PC-3 (cell line): ENCODE measurements around the gene PRKAR2B. TPM values are rescaled to one million over a fixed set of nuclear protein-coding genes. Genes with fewer than 3 reads are reported as not detected.

Source experiments
- ATAC-seq: fragments of 200-7000 bp; cut with Tn5 transposase; 2 replicates; pipeline ENCODE4 v1.9.1; 2020; ENCODE audit warnings: mild to moderate bottlenecking, moderate library complexity
- BruUV-seq: library from RNA; stranded (reverse); fragments of 400-500 nt; replicated peaks from 2 replicates; lab custom pipeline; 2021; lab: Mats Ljungman, UMichigan
- CTCF ChIA-PET: fragments of 300-600 bp; sonication (Branson Sonifier 250); formaldehyde crosslinking; loops from one replicate; lab custom pipeline; 2022; ENCODE audit warnings: antibody characterized with exemption; lab: Charles Lee
- POLR2A ChIA-PET: fragments of 300-600 bp; sonication (Branson Sonifier 250); formaldehyde crosslinking; loops from one replicate; lab custom pipeline; 2022; ENCODE audit warnings: antibody characterized with exemption; ENCODE audit not compliant: unreplicated experiment; lab: Charles Lee
- DNase-seq: peaks from one replicate; pipeline ENCODE4 v3.0.0-alpha.2; 2015
- H2AFZ ChIP-seq: fragments of 300-600 bp; sonication (generic); 2 replicates; pipeline ENCODE4 v1.6.0; 2016; ENCODE audit warnings: antibody characterized with exemption, low read length
- H3F3A ChIP-seq: fragments of 300-600 bp; sonication (generic); one replicate; pipeline ENCODE4 v1.6.0; 2017; ENCODE audit warnings: antibody characterized with exemption, low read length, control low read depth, mild to moderate bottlenecking; ENCODE audit not compliant: unreplicated experiment
- H3K27ac ChIP-seq: fragments of 300-600 bp; sonication (generic); 2 replicates; pipeline ENCODE4 v1.5.1; 2016; ENCODE audit warnings: mild to moderate bottlenecking, low read length
- H3K27me3 ChIP-seq: fragments of 300-600 bp; sonication (generic); 2 replicates; pipeline ENCODE4 v1.6.1; 2016; ENCODE audit warnings: low read length, mixed read lengths
- H3K36me3 ChIP-seq: fragments of 300-600 bp; sonication (generic); 2 replicates; pipeline ENCODE4 v1.6.1; 2016; ENCODE audit warnings: low read depth, mixed run types, low read length, mixed read lengths
- H3K4me1 ChIP-seq: fragments of 300-600 bp; sonication (generic); 2 replicates; pipeline ENCODE4 v1.5.1; 2016; ENCODE audit warnings: low read length; ENCODE audit not compliant: insufficient read depth
- H3K4me2 ChIP-seq: fragments of 300-600 bp; sonication (generic); 2 replicates; pipeline ENCODE4 v1.6.0; 2016; ENCODE audit warnings: low read length
- H3K4me3 ChIP-seq: fragments of 300-600 bp; sonication (generic); 2 replicates; pipeline ENCODE4 v1.5.1; 2016; ENCODE audit warnings: mild to moderate bottlenecking, low read length, mixed read lengths
- H3K79me2 ChIP-seq: fragments of 300-600 bp; sonication (generic); 2 replicates; pipeline ENCODE4 v1.6.1; 2017; ENCODE audit warnings: low read length, mixed read lengths
- H3K9ac ChIP-seq: fragments of 300-600 bp; sonication (generic); 2 replicates; pipeline ENCODE4 v1.6.0; 2016; ENCODE audit warnings: mild to moderate bottlenecking, low read length
- H3K9me2 ChIP-seq: fragments of 300-600 bp; sonication (generic); replicated peaks from 2 replicates; pipeline ENCODE4 v1.6.1; 2016; ENCODE audit warnings: mixed run types, low read length, mixed read lengths
- H3K9me3 ChIP-seq: fragments of 300-600 bp; sonication (generic); 2 replicates; pipeline ENCODE4 v1.6.1; 2016; ENCODE audit warnings: low read length, mixed read lengths
- H4K20me1 ChIP-seq: fragments of 300-600 bp; sonication (generic); 2 replicates; pipeline ENCODE4 v1.6.1; 2016; ENCODE audit warnings: low read length, mixed read lengths
- EZH2 ChIP-seq: fragments of 300-600 bp; sonication (generic); IDR thresholded peaks from one replicate; pipeline ENCODE4 v1.6.1; 2017; ENCODE audit warnings: antibody characterized with exemption, mild to moderate bottlenecking, low read length; ENCODE audit not compliant: unreplicated experiment
- EZH2phosphoT487 ChIP-seq: fragments of 300-600 bp; sonication (generic); IDR thresholded peaks from 2 replicates; pipeline ENCODE4 v1.6.1; 2018; ENCODE audit warnings: mild to moderate bottlenecking, antibody characterized with exemption, low read length, borderline replicate concordance
- intact Hi-C: fragments of 100-400 bp; cut with micrococcal nuclease; formaldehyde crosslinking; loops from 2 replicates; pipeline ENCODE4 v1.9.0; 2023
- total RNA-seq: library from RNA; depleted of rRNA; stranded (reverse); fragments of >200 nt; gene quantifications from 2 replicates; pipeline ENCODE4 v1.2.3, GENCODE V29; 2014
- TF ChIP-seq, protein P1 (sequence below): fragments of 300-600 bp; sonication (generic); conservative IDR thresholded peaks from 2 replicates; pipeline ENCODE4 v1.5.1; 2017; ENCODE audit warnings: antibody characterized with exemption, low read depth, mild to moderate bottlenecking, low read length

PRKAR2B gene
- total RNA-seq, 1 experiment from 2014 or later: 0.29 TPM

- Histone ChIP-seq H3K4me1 (no peaks in the 10 kb centered on the region), H4K20me1 (no peaks in the 10 kb centered on the region), H3K36me3 (no peaks in the 10 kb centered on the region), H3K27me3 (peaks cover 55% of the 10 kb centered on the region), H3K27ac (no peak overlapping the region), H3K9me2 (no peaks in the 10 kb centered on the region), H3K9ac (no peak overlapping the region), H3K4me3 (no peak overlapping the region), H3K9me3 (no peaks in the 10 kb centered on the region), H3F3A (no peaks in the 10 kb centered on the region), H3K4me2 (no peak overlapping the region), H3K79me2 (no peaks in the 10 kb centered on the region), H2AFZ (no peak overlapping the region)
- no peak for ATAC-seq
- BruUV-seq: no TSS peak
- TF ChIP-seq, protein P1, sequence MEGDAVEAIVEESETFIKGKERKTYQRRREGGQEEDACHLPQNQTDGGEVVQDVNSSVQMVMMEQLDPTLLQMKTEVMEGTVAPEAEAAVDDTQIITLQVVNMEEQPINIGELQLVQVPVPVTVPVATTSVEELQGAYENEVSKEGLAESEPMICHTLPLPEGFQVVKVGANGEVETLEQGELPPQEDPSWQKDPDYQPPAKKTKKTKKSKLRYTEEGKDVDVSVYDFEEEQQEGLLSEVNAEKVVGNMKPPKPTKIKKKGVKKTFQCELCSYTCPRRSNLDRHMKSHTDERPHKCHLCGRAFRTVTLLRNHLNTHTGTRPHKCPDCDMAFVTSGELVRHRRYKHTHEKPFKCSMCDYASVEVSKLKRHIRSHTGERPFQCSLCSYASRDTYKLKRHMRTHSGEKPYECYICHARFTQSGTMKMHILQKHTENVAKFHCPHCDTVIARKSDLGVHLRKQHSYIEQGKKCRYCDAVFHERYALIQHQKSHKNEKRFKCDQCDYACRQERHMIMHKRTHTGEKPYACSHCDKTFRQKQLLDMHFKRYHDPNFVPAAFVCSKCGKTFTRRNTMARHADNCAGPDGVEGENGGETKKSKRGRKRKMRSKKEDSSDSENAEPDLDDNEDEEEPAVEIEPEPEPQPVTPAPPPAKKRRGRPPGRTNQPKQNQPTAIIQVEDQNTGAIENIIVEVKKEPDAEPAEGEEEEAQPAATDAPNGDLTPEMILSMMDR: no peak
- TF ChIP-seq EZH2phosphoT487 (no peak), EZH2 (no peak)
- ChIA-PET CTCF (no interaction called here), POLR2A (no interaction called here)
- no peak for DNase-seq
- intact Hi-C loops: no loop called here
Measured at GRCh38 chr7:107020400-107020799, 24.1 kb upstream of the PRKAR2B start.

GRCh38 chr7:107021600-107021999 is 22.9 kb upstream of the PRKAR2B start:
- no peak overlapping the region for H2AFZ ChIP-seq
- H3K36me3 ChIP-seq: no peaks in the 10 kb centered on the region
- no peaks in the 10 kb centered on the region for H3K4me1 ChIP-seq
- no peak overlapping the region for H3K4me3 ChIP-seq
- H3K4me2 ChIP-seq: no peak overlapping the region
- no peaks in the 10 kb centered on the region for H3K79me2 ChIP-seq
- no peak overlapping the region for H3K9ac ChIP-seq
- CTCF ChIA-PET: no interaction called here
- no peak overlapping the region for H3K27ac ChIP-seq
- H3F3A ChIP-seq: no peaks in the 10 kb centered on the region
- intact Hi-C loops: no loop called here
- TF ChIP-seq EZH2: no peak
- TF ChIP-seq EZH2phosphoT487: no peak
- TF ChIP-seq, protein P1: no peak
- no peak for DNase-seq
- no peak for ATAC-seq
- no peaks in the 10 kb centered on the region for H3K9me2 ChIP-seq
- H4K20me1 ChIP-seq: no peaks in the 10 kb centered on the region
- POLR2A ChIA-PET: no interaction called here
- peaks cover 54% of the 10 kb centered on the region for H3K27me3 ChIP-seq
- BruUV-seq: no TSS peak
- no peaks in the 10 kb centered on the region for H3K9me3 ChIP-seq

- no peaks in the 10 kb centered on the region for H3K79me2 ChIP-seq
- H3K27ac ChIP-seq: no peak overlapping the region
- no peaks in the 10 kb centered on the region for H3K9me2 ChIP-seq
- no peaks in the 10 kb centered on the region for H3K36me3 ChIP-seq
- no peak for DNase-seq
- H4K20me1 ChIP-seq: no peaks in the 10 kb centered on the region
- no peaks in the 10 kb centered on the region for H3F3A ChIP-seq
- no peak overlapping the region for H3K4me3 ChIP-seq
- intact Hi-C loops: no loop called here
- peaks cover 34% of the 10 kb centered on the region for H3K27me3 ChIP-seq
- no peaks in the 10 kb centered on the region for H3K4me1 ChIP-seq
- ATAC-seq: no peak
- no peak overlapping the region for H3K4me2 ChIP-seq
- H3K9me3 ChIP-seq: no peaks in the 10 kb centered on the region
- no TSS peak for BruUV-seq
- no peak overlapping the region for H3K9ac ChIP-seq
- ChIA-PET POLR2A (interaction anchor here (0.6 kb wide), 1 partner anchor 20 kb away, joined by 3 read pairs; no protein-coding TSS in a partner anchor), CTCF (no interaction called here)
- TF ChIP-seq, protein P1: no peak
- TF ChIP-seq EZH2phosphoT487 (no peak), EZH2 (no peak)
- H2AFZ ChIP-seq: no peak overlapping the region
Measured at GRCh38 chr7:107023522-107024151, 20.9 kb upstream of the PRKAR2B start.
